ENCODE measurements around the gene CXorf58. TPM values are rescaled to one million over a fixed set of nuclear protein-coding genes. Genes with fewer than 3 reads are reported as not detected.

CXorf58 gene
- total and polyA plus RNA-seq, 7 experiments from 2014 or later: not detected

DNA sequence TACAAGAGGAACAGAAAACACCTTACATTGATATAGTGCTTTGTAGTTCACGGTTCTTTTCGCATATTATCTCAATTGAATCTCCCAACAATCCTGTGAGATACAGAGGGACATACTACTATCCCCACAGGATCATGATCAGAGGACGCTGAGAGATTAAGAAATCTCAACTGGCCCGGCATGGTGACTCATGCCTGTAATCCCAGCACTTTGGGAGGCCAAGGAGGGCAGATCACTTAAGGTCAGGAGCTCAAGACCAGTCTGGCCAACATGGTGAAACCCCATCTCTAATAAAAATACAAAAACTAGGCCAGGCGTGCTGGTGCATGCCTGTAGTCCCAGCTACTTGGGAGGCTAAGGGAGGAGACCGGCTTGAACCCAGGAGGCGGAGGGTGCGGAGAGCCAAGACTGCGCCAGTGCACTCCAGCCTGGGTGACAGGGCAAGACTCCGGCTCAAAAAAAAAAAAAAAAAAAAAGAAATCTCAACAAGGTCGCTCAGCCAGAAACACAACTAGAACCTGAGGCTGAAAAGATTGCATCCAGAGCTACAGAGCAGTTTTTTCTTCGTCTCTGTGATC is 7.5 kb upstream of the CXorf58 start:
- no peak for DNase-seq
- intact Hi-C loops (cut with micrococcal nuclease): loop anchor here in 1 of 2 donors (10.0 kb wide), 1 partner anchor 236 kb away; the partner anchor contains the start of gene PRDX4
- H3K36me3 Mint-ChIP-seq: peaks cover 0 to 3% (median 0%) of the 10 kb centered on the region in 5 donors
- peaks cover 0 to 6% (median 0%) of the 10 kb centered on the region in 7 donors for H3K4me1 Mint-ChIP-seq
- no peaks in the 10 kb centered on the region for H3K4me1 ChIP-seq (ENCODE audit: control insufficient read depth in 2 of 2, insufficient read depth in 2 of 2, low read length in 2 of 2)
- no peak overlapping the region for H3K27ac ChIP-seq (ENCODE audit: low read depth, low read length)
- H3K4me3 Mint-ChIP-seq: no peak overlapping the region
- no peaks in the 10 kb centered on the region for H3K9me3 ChIP-seq (ENCODE audit: control insufficient read depth in 2 of 3, low read length in 3 of 3)
- H3K27me3 ChIP-seq (ENCODE audit: control insufficient read depth in 2 of 2, insufficient read depth in 2 of 2, low read length in 2 of 2): no peaks in the 10 kb centered on the region
- no peaks in the 10 kb centered on the region for H3K27me3 Mint-ChIP-seq
- H3K9me3 Mint-ChIP-seq: no peaks in the 10 kb centered on the region
- ChIA-PET CTCF (interaction anchor here (0.6 to 1.6 kb wide), 3 partner anchors 119 to 342 kb away, joined by 3 to 5 read pairs (median 3); no protein-coding TSS in a partner anchor), POLR2A (no interaction called here)
- no peaks in the 10 kb centered on the region for H3K36me3 ChIP-seq (ENCODE audit: control insufficient read depth in 2 of 3, insufficient read depth in 3 of 3, low read length in 3 of 3)
- H3K4me3 ChIP-seq (ENCODE audit: low read length): no peak overlapping the region
- no peak overlapping the region for H3K27ac Mint-ChIP-seq
- no peak for ATAC-seq

DNA sequence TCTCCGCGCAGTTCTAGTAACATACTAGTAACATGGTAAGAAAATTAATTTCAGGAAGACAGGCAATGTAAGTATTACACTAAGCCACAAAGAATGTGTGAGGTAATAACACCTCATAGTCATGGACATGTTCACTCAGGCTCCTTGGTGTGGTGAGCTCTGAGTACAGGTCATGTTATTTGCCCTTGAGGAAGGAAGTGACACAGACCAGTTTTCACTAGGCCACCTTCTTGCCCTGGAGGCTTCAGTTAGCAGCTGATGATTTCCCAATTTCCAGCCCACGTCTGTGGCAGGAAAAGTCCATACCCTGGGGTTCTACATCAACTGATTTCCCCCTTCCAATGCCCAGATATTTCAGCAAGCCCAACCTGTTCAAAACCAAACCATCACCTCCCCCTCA is 6.7 kb upstream of the CXorf58 start:
- Mint-ChIP-seq H3K27ac (no peak overlapping the region), H3K4me1 (peaks cover 0 to 6% (median 0%) of the 10 kb centered on the region in 7 donors), H3K9me3 (no peaks in the 10 kb centered on the region), H3K4me3 (no peak overlapping the region), H3K36me3 (peaks cover 0 to 3% (median 0%) of the 10 kb centered on the region in 5 donors), H3K27me3 (no peaks in the 10 kb centered on the region)
- peak; percentile 69 for ATAC-seq
- ChIA-PET POLR2A (interaction anchor here (0.7 to 2.1 kb wide), 3 partner anchors 118 to 125 kb away, joined by 3 to 16 read pairs (median 4); partner anchors contain the start of gene SAT1), CTCF (interaction anchor here (0.6 to 3.2 kb wide), 16 partner anchors 22 to 292 kb away, joined by 3 to 36 read pairs (median 4); partner anchors contain the start of gene SAT1)
- no peaks in the 10 kb centered on the region for H3K4me1 ChIP-seq (ENCODE audit: control insufficient read depth in 2 of 2, insufficient read depth in 2 of 2, low read length in 2 of 2)
- no peak overlapping the region for H3K4me3 ChIP-seq (ENCODE audit: low read length)
- no peak overlapping the region for H3K27ac ChIP-seq (ENCODE audit: low read depth, low read length)
- H3K36me3 ChIP-seq (ENCODE audit: control insufficient read depth in 2 of 3, insufficient read depth in 3 of 3, low read length in 3 of 3): no peaks in the 10 kb centered on the region
- H3K9me3 ChIP-seq (ENCODE audit: control insufficient read depth in 2 of 3, low read length in 3 of 3): no peaks in the 10 kb centered on the region
- intact Hi-C loops (cut with micrococcal nuclease): loop anchor here in 1 of 2 donors (10.0 kb wide), 1 partner anchor 236 kb away; the partner anchor contains the start of gene PRDX4
- no peak for DNase-seq
- H3K27me3 ChIP-seq (ENCODE audit: control insufficient read depth in 2 of 2, insufficient read depth in 2 of 2, low read length in 2 of 2): no peaks in the 10 kb centered on the region

DNA sequence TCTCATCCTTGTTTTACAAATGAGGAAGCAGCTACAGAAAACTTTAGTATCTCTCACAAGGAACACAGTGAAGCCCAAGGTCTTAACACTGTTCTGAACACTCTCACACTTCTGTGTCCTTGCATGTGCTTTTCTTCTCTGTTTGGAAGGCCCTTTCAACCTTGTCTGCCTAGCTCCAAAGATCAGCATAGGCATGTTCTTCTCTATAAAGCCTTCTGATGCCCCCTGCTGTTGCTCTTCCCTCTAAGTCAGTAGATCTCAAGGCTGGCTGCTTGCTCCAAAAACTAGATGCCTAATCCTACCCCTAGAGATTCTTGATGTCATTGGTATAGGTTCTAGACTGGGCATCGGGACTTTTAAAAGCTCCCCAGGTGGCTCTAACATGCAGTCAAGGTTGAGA is 6.0 kb upstream of the CXorf58 start:
- intact Hi-C loops (cut with micrococcal nuclease): loop anchor here (1.0 to 10.0 kb wide), 5 partner anchors 120 to 265 kb away; partner anchors contain the start of gene PRDX4 (in 1 of the 2)

DNA sequence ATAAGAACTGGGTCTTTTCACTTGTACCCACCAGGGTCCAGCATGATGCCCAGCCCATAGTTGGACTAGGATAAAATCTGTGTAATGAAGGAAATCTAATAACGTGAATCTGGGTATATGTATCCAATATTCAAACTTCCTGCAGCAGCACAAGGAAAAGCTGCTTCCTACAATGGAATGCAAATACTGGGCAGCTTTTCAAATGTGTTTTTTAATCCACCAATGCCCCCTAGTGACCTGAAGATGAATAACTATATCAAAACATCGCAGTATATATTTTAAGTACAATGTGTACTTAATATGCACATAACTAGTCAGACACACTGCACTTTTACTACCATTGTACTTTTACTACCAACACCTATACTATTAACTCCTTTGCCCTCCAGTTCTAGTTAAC is 5.4 kb upstream of the CXorf58 start:
- peaks cover 0 to 11% (median 1%) of the 10 kb centered on the region in 7 donors for H3K4me1 Mint-ChIP-seq
- Histone ChIP-seq H3K4me1 (ENCODE audit: control insufficient read depth in 2 of 2, insufficient read depth in 2 of 2, low read length in 2 of 2) (peaks cover 0 to 5% of the 10 kb centered on the region in 2 donors), H3K9me3 (ENCODE audit: control insufficient read depth in 2 of 3, low read length in 3 of 3) (no peaks in the 10 kb centered on the region), H3K4me3 (ENCODE audit: low read length) (no peak overlapping the region), H3K27me3 (ENCODE audit: control insufficient read depth in 2 of 2, insufficient read depth in 2 of 2, low read length in 2 of 2) (no peaks in the 10 kb centered on the region), H3K36me3 (ENCODE audit: control insufficient read depth in 2 of 3, insufficient read depth in 3 of 3, low read length in 3 of 3) (no peaks in the 10 kb centered on the region), H3K27ac (ENCODE audit: low read depth, low read length) (no peak overlapping the region)
- ATAC-seq: peak; percentile 62
- H3K4me3 Mint-ChIP-seq: no peak overlapping the region
- CTCF ChIA-PET: interaction anchor here (0.5 to 3.2 kb wide), 17 partner anchors 20 to 793 kb away, joined by 3 to 36 read pairs (median 5); partner anchors contain the start of genes EIF2S3 and SAT1
- H3K36me3 Mint-ChIP-seq: peaks cover 0 to 3% (median 0%) of the 10 kb centered on the region in 5 donors
- H3K9me3 Mint-ChIP-seq: no peaks in the 10 kb centered on the region
- POLR2A ChIA-PET: interaction anchor here (0.7 to 2.1 kb wide), 6 partner anchors 119 to 159 kb away, joined by 3 to 16 read pairs (median 4); partner anchors contain the start of genes ACOT9, EIF2S3 and SAT1
- H3K27me3 Mint-ChIP-seq: no peaks in the 10 kb centered on the region
- no peak overlapping the region for H3K27ac Mint-ChIP-seq
- peak in 5 of 9 donors; percentile 25 to 41 (median 33) for DNase-seq
- intact Hi-C loops (cut with micrococcal nuclease): loop anchor here (1.0 to 10.0 kb wide), 5 partner anchors 120 to 265 kb away; partner anchors contain the start of gene PRDX4 (in 1 of the 2)

More for the DNA sequence above, 6.0 kb upstream of the CXorf58 start:
- no peaks in the 10 kb centered on the region for H3K27me3 Mint-ChIP-seq
- DNase-seq (peak in 6 of 9 donors; percentile 18 to 59 (median 40)), ATAC-seq (peak; percentile 89)
- H3K9me3 Mint-ChIP-seq: no peaks in the 10 kb centered on the region
- no peak overlapping the region for H3K4me3 ChIP-seq (ENCODE audit: low read length)
- no peaks in the 10 kb centered on the region for H3K27me3 ChIP-seq (ENCODE audit: control insufficient read depth in 2 of 2, insufficient read depth in 2 of 2, low read length in 2 of 2)
- CTCF ChIA-PET: interaction anchor here (0.5 to 3.2 kb wide), 25 partner anchors 20 to 794 kb away, joined by 3 to 36 read pairs (median 4); partner anchors contain the start of genes EIF2S3 and SAT1
- POLR2A ChIA-PET: interaction anchor here (0.6 to 2.1 kb wide), 6 partner anchors 116 to 159 kb away, joined by 3 to 16 read pairs (median 4); partner anchors contain the start of genes ACOT9, EIF2S3 and SAT1
- H3K9me3 ChIP-seq (ENCODE audit: control insufficient read depth in 2 of 3, low read length in 3 of 3): no peaks in the 10 kb centered on the region
- H3K4me1 Mint-ChIP-seq: peaks cover 0 to 11% (median 1%) of the 10 kb centered on the region in 7 donors
- no peaks in the 10 kb centered on the region for H3K36me3 ChIP-seq (ENCODE audit: control insufficient read depth in 2 of 3, insufficient read depth in 3 of 3, low read length in 3 of 3)
- peaks cover 0 to 2% of the 10 kb centered on the region in 2 donors for H3K4me1 ChIP-seq (ENCODE audit: control insufficient read depth in 2 of 2, insufficient read depth in 2 of 2, low read length in 2 of 2)
- H3K4me3 Mint-ChIP-seq: no peak overlapping the region
- H3K36me3 Mint-ChIP-seq: peaks cover 0 to 3% (median 0%) of the 10 kb centered on the region in 5 donors
- H3K27ac ChIP-seq (ENCODE audit: low read depth, low read length): no peak overlapping the region
- no peak overlapping the region for H3K27ac Mint-ChIP-seq

DNA sequence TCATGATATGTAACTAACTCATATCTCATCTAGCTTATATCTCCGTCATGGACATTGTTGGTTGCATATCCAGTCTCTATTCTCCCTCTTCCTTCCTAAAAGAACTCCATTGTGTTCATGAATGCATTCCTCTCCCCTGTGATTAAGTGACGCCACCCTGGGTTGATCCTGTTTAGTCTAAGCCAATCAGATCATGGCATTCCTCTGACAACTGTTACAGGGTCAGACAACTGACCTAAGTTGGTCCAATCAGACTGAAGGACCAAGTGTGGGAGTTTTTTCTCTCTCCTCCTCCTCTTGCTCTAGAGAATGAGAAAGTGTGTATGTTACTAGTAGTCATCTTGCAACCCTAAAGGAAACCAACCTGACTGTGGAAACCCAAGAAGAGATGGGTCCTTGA is 3.7 kb upstream of the CXorf58 start:
- Histone ChIP-seq H3K4me1 (ENCODE audit: control insufficient read depth in 2 of 2, insufficient read depth in 2 of 2, low read length in 2 of 2) (peaks cover 10 to 15% of the 10 kb centered on the region in 2 donors), H3K4me3 (ENCODE audit: low read length) (no peak overlapping the region), H3K9me3 (ENCODE audit: control insufficient read depth in 2 of 3, low read length in 3 of 3) (no peaks in the 10 kb centered on the region), H3K27me3 (ENCODE audit: control insufficient read depth in 2 of 2, insufficient read depth in 2 of 2, low read length in 2 of 2) (no peaks in the 10 kb centered on the region), H3K36me3 (ENCODE audit: control insufficient read depth in 2 of 3, insufficient read depth in 3 of 3, low read length in 3 of 3) (no peaks in the 10 kb centered on the region), H3K27ac (ENCODE audit: low read depth, low read length) (no peak overlapping the region)
- Mint-ChIP-seq H3K36me3 (peaks cover 0 to 3% (median 0%) of the 10 kb centered on the region in 5 donors), H3K27ac (peak overlapping the region in 1 of 9 donors; percentile 18), H3K9me3 (no peaks in the 10 kb centered on the region), H3K4me3 (no peak overlapping the region), H3K27me3 (no peaks in the 10 kb centered on the region), H3K4me1 (peaks cover 0 to 17% (median 8%) of the 10 kb centered on the region in 7 donors)
- intact Hi-C loops (cut with micrococcal nuclease): loop anchor here in 1 of 2 donors (10.0 kb wide), 1 partner anchor 239 kb away; the partner anchor contains the start of gene PRDX4
- ChIA-PET POLR2A (interaction anchor here (0.7 kb wide), 1 partner anchor 126 kb away, joined by 3 read pairs; no protein-coding TSS in a partner anchor), CTCF (interaction anchor here (1.1 to 3.2 kb wide), 2 partner anchors 211 to 225 kb away, joined by 3 to 36 read pairs; no protein-coding TSS in a partner anchor)
- ATAC-seq (no peak), DNase-seq (no peak)

DNA sequence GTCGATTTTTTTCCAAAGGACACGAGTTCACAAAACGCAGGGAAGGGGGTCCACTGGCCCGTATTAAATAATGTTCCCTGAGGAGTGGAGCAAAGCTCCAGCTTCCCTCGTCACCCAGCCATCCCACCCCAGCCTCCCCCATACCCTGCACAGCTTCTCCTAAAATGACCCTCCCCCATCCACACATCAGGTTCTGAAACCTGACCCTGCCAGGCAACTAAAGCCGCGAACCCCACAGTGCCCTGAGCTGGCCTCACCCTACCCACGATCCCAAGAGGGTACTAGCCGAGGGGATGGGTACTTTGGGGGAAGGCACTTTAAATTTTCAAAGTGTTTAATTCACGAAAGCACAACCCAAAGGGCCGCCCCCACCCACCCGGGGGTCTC is 702 bp upstream of the CXorf58 start:
- H3K27ac ChIP-seq (ENCODE audit: low read depth, low read length): peak overlapping the region; percentile 88
- DNase-seq: no peak
- ChIA-PET POLR2A (interaction anchor here (0.6 to 3.5 kb wide), 6 partner anchors 50 to 320 kb away, joined by 3 to 28 read pairs (median 5); partner anchors contain the start of genes EIF2S3 and SAT1), CTCF (interaction anchor here (0.5 to 2.0 kb wide), 7 partner anchors 46 to 287 kb away, joined by 3 to 16 read pairs (median 3); partner anchors contain the start of gene EIF2S3)
- Mint-ChIP-seq H3K4me3 (peak overlapping the region; percentile 79 to 88 (median 83)), H3K27ac (peak overlapping the region; percentile 46 to 94 (median 90)), H3K9me3 (no peaks in the 10 kb centered on the region), H3K27me3 (no peaks in the 10 kb centered on the region), H3K36me3 (peaks cover 0 to 3% (median 0%) of the 10 kb centered on the region in 5 donors), H3K4me1 (peaks cover 0 to 17% (median 8%) of the 10 kb centered on the region in 7 donors)
- no peak for ATAC-seq
- H3K4me3 ChIP-seq (ENCODE audit: low read length): peak overlapping the region; percentile 62
- peaks cover 10 to 16% of the 10 kb centered on the region in 2 donors for H3K4me1 ChIP-seq (ENCODE audit: control insufficient read depth in 2 of 2, insufficient read depth in 2 of 2, low read length in 2 of 2)
- H3K36me3 ChIP-seq (ENCODE audit: control insufficient read depth in 2 of 3, insufficient read depth in 3 of 3, low read length in 3 of 3): no peaks in the 10 kb centered on the region
- H3K9me3 ChIP-seq (ENCODE audit: control insufficient read depth in 2 of 3, low read length in 3 of 3): no peaks in the 10 kb centered on the region
- intact Hi-C loops (cut with micrococcal nuclease): loop anchor here (1.0 to 10.0 kb wide), 7 partner anchors 124 to 786 kb away; partner anchors contain the start of genes SAT1 (in 2 of the 2), EIF2S3 (in 1 of the 2), PDK3 (in 1 of the 2) and POLA1 (in 1 of the 2)
- no peaks in the 10 kb centered on the region for H3K27me3 ChIP-seq (ENCODE audit: control insufficient read depth in 2 of 2, insufficient read depth in 2 of 2, low read length in 2 of 2)

Data from naive thymus-derived CD4-positive, alpha-beta T cell (primary cell).